HCT116 (cell line): ENCODE results near the gene TMC1.

Experiments
- ATF3 ChIP-seq: IDR thresholded peaks from 2 replicates; pipeline ENCODE4 v1.6.1; 2012
- CBX3 ChIP-seq: IDR thresholded peaks from 2 replicates; pipeline ENCODE4 v1.6.1; 2012; ENCODE audit warnings: low read depth
- CEBPB ChIP-seq: IDR thresholded peaks from 2 replicates; pipeline ENCODE4 v1.6.1; 2012; ENCODE audit warnings: low read depth
- CTCF ChIP-seq, 3 experiments: fragments of 200-600 bp in 1 of 3; sonication (generic) in 1 of 3; IDR thresholded peaks in 2 of 3; conservative IDR thresholded peaks in 1 of 3; 2 replicates each; pipeline ENCODE4 v1.5.1; 2012 to 2017; ENCODE audit warnings: low read depth in 2 of 3, low read length in 2 of 3, antibody characterized with exemption in 1 of 3, borderline replicate concordance in 1 of 3, control low read depth in 1 of 3, mild to moderate bottlenecking in 1 of 3, mixed read lengths in 1 of 3, mixed run types in 1 of 3, moderate library complexity in 1 of 3; ENCODE audit not compliant: insufficient read depth in 1 of 3
- EZH2 ChIP-seq: fragments of 200-600 bp; sonication (generic); IDR thresholded peaks from 2 replicates; pipeline ENCODE4 v1.6.1; 2017; ENCODE audit warnings: antibody characterized with exemption, mixed run types
- FOSL1 ChIP-seq: IDR thresholded peaks from 2 replicates; pipeline ENCODE4 v1.6.1; 2012; ENCODE audit warnings: low read depth
- JUND ChIP-seq: IDR thresholded peaks from 2 replicates; pipeline ENCODE4 v1.6.1; 2012
- POLR2A ChIP-seq: IDR thresholded peaks from 2 replicates; pipeline ENCODE4 v1.7.0; 2011; ENCODE audit warnings: borderline replicate concordance; ENCODE audit not compliant: insufficient read depth, insufficient read length; ENCODE audit errors: extremely low read depth
- POLR2AphosphoS5 ChIP-seq: IDR thresholded peaks from 2 replicates; pipeline ENCODE4 v1.6.1; 2011; ENCODE audit warnings: mild to moderate bottlenecking, low read depth, low read length, moderate library complexity
- REST ChIP-seq: IDR thresholded peaks from 2 replicates; pipeline ENCODE4 v1.6.1; 2012; ENCODE audit warnings: low read depth
- SIN3A ChIP-seq: IDR thresholded peaks from 2 replicates; pipeline ENCODE4 v1.6.1; 2012; ENCODE audit warnings: low read depth
- TCF7L2 ChIP-seq: IDR thresholded peaks from 2 replicates; pipeline ENCODE4 v1.7.0; 2011; ENCODE audit warnings: borderline replicate concordance, inconsistent platforms; ENCODE audit not compliant: insufficient read depth, insufficient read length; ENCODE audit errors: extremely low read depth
- YY1 ChIP-seq: IDR thresholded peaks from 2 replicates; pipeline ENCODE4 v1.6.1; 2011; ENCODE audit warnings: low read length, low read depth, moderate library complexity, mild to moderate bottlenecking; ENCODE audit not compliant: insufficient replicate concordance; ENCODE audit errors: extremely low read depth
- ZNF274 ChIP-seq: fragments of 200-500 bp; sonication (Bioruptor generic); IDR thresholded peaks from 2 replicates; pipeline ENCODE4 v1.6.1; 2014; ENCODE audit warnings: mild to moderate bottlenecking, low read depth, low read length, inconsistent platforms

- TF ChIP-seq CTCF (IDR thresholded peaks at IDR 0.05 in 2 of 3, conservative IDR thresholded peaks at IDR 0.05 in 1 of 3; ENCODE audit: borderline replicate concordance in 1 of 3, insufficient read depth in 1 of 3, low read depth in 2 of 3, low read length in 2 of 3) (no peak), CEBPB (no peak), POLR2AphosphoS5 (no peak), CBX3 (no peak), SIN3A (no peak), ZNF274 (no peak), POLR2A (no peak), YY1 (no peak), TCF7L2 (no peak), FOSL1 (no peak), ATF3 (no peak), EZH2 (no peak), REST (no peak), JUND (no peak)
These were observed 154.2 kb downstream of the TMC1 start for GRCh38 chr9:72675586-72675985.
